Measurements from ENCODE around the gene RPL10. TPM values are rescaled to one million over a fixed set of nuclear protein-coding genes. Genes with fewer than 3 reads are reported as not detected.

The RPL10 gene
- total RNA-seq, 1 experiment from 2014 or later = 2,110 TPM

GRCh38 chrX:154369449-154370299 lies 28.5 kb upstream of the RPL10 start:
- peak overlapping the region; percentile 90 for H3K14ac ChIP-seq (ENCODE audit: insufficient read depth, low read length)
- H2AK5ac ChIP-seq (ENCODE audit: insufficient read length, low read length) = no peak overlapping the region
- H3K23ac ChIP-seq (ENCODE audit: insufficient read length, low read depth, low read length) = no peak overlapping the region
- peak overlapping the region; percentile 5 for H3K27ac ChIP-seq (ENCODE audit: insufficient read length, low read depth, low read length)
- H3K4me3 Mint-ChIP-seq = peak overlapping the region; percentile 84 to 93
- no peak overlapping the region for H2BK5ac ChIP-seq (ENCODE audit: insufficient read length, low read length)
- peaks cover 17% of the 10 kb centered on the region; the same call in 1 of the 2 replicates for H3K79me2 ChIP-seq (ENCODE audit: insufficient read depth, low read length)
- no peak overlapping the region for H3K56ac ChIP-seq (ENCODE audit: insufficient read length, low read depth, low read length)
- peaks cover 2 to 15% of the 10 kb centered on the region in 2 experiments; a peak in 2 of 4 replicates for H3K4me1 Mint-ChIP-seq
- H3K27me3 ChIP-seq (ENCODE audit: insufficient read depth, low read length) = no peaks in the 10 kb centered on the region
- H4K91ac ChIP-seq (ENCODE audit: insufficient read length, low read depth, low read length) = peak overlapping the region; percentile 2
- no peaks in the 10 kb centered on the region for H3K4me1 ChIP-seq (ENCODE audit: insufficient read depth, low read length)
- no peak overlapping the region for H2BK20ac ChIP-seq (ENCODE audit: low read depth, low read length, poor library complexity, severe bottlenecking)
- no peak overlapping the region for H2BK12ac ChIP-seq (ENCODE audit: insufficient read length, low read depth, low read length)
- H2BK120ac ChIP-seq (ENCODE audit: low read depth, low read length, poor library complexity, severe bottlenecking) = no peak overlapping the region
- peak overlapping the region; percentile 86 for H3K18ac ChIP-seq (ENCODE audit: insufficient read length, low read depth, low read length)
- H3T11ph ChIP-seq (ENCODE audit: low read length) = no peak overlapping the region
- H4K8ac ChIP-seq (replicated peaks; ENCODE audit: insufficient read length, low read depth, low read length) = no peak overlapping the region
- H3K9me3 ChIP-seq (ENCODE audit: control insufficient read depth, low read depth, low read length) = no peaks in the 10 kb centered on the region
- no peak overlapping the region for H2AFZ ChIP-seq (ENCODE audit: low read length)
- no peaks in the 10 kb centered on the region for H3K79me1 ChIP-seq (ENCODE audit: insufficient read depth, low read depth, low read length, poor library complexity, severe bottlenecking)
- peak overlapping the region; percentile 3 for H4K5ac ChIP-seq (ENCODE audit: insufficient read length, low read depth, low read length)
- peak; percentile 88 for DNase-seq
- H3K9me3 Mint-ChIP-seq = peaks cover 42 to 53% of the 10 kb centered on the region in 2 experiments
- TF ChIP-seq CTCF (conservative IDR thresholded peaks at IDR 0.05) = no peak
- no peak overlapping the region for H3K4ac ChIP-seq (ENCODE audit: low read depth, low read length)
- H3K4me2 ChIP-seq (ENCODE audit: insufficient read depth, insufficient read length, low read length) = peak overlapping the region; percentile 59
- peak overlapping the region; percentile 95 for H3K9ac ChIP-seq (ENCODE audit: extremely low read depth, insufficient read length, low read length)
- peaks cover 5% of the 10 kb centered on the region for H3K23me2 ChIP-seq (ENCODE audit: insufficient read length, low read depth, low read length, poor library complexity, severe bottlenecking)
- peak overlapping the region; percentile 95 to 97 (median 96) for H3K27ac Mint-ChIP-seq
- no peak overlapping the region for H2BK15ac ChIP-seq (ENCODE audit: low read depth, low read length)
- peaks cover 5% of the 10 kb centered on the region for H3K27me3 Mint-ChIP-seq (ENCODE audit: low read depth)
- H3K36me3 Mint-ChIP-seq (ENCODE audit: insufficient read depth in 1 of 3, low read depth in 3 of 3) = peaks cover 31 to 44% (median 40%) of the 10 kb centered on the region in 3 experiments
- WGBS (ENCODE audit: extremely low coverage, insufficient read length, low lambda C conversion rate) = no CpG with 5 or more reads among the region's 13 CpGs
- H4K20me1 ChIP-seq (ENCODE audit: control insufficient read depth, insufficient read depth, insufficient read length) = no peaks in the 10 kb centered on the region
